Measurements from ENCODE around the gene MPV17L.
"Not testable (repeated sequence)": the region's sequence is repeated elsewhere in the genome, so short reads cannot be mapped to it uniquely, and the experiment has no call there.

Gene MPV17L

DNA sequence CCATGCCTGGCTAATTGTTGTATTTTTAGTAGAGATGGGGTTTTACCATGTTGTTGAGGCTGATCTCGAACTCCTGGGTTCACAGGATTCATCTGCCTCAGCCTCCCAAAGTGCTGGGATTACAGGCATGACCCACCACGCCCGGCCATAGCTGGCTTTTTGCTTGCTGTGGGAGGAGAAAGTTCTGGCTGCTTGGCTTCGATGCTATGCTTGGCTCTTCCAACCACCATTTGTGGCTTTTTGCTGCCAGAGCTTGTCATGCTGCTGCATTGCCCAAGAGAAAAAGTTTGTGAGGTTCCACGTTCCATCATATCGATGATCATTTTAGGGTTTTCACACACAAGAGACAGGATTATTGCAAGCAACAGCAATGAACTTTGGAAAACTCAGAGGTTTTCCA is 55.1 kb downstream of the MPV17L start:
- no peak for DNase-seq (ENCODE audit: extremely low read depth in 1 of 2, low read depth in 1 of 2)

DNA sequence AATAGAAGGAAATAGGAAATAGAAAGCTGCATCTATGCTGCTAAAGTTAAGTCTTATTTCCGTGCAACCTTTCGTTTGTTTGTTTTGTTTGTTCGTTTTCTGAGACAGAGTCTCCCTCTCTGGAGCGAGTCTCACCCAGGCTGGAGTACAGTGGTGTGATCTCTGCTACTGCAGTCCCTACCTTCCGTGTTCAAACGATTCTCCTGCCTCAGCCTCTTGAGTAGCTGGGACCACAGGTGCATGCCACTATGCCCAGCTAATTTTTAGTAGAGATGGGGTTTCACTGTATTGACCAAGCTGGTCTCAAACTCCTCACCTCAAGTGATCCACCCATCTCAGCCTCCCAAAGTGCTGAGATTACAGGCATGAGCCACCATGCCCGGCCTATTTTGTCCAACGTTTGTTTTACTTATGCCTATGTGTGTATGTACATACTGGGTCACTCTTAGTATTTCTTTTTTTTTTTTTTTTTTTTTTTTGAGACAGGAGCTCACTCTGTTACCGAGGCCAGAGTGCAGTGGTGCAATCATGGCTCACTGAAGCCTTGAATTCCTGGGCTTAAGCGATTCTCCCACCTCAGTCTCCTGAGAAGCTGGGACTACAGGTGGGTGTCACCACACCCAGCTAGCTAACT is 55.7 kb downstream of the MPV17L start:
- DNase-seq (ENCODE audit: extremely low read depth in 1 of 2, low read depth in 1 of 2) = no peak

DNA sequence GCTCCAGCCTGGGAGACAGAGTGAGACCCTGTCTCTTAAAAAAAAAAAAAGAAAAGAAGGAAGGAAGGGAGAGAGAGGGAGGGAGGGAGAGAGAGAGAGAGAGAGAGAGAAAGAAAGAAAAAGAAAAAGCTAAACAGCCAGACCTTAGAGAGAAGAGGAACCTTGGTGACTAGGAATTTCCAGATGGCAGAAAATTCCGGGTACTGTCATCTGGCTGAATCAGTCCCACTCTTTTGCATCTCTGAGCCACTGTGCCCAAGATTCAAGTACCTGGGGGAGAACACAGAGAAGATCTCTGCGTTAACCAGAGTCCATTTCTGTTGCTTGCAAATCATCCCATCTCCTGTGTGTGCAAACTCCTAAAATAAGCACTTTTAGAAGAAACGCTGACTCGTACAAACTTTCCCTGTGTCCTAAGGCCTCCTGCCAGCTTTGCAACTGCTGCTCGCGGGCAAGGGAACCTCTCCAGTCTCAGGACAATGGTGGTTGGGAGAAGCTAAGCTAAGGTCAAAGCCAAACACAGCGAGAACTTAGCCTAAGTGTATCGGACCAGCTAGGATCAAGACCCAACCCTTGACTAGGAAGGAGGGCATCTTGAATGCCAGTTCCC is 56.8 kb downstream of the MPV17L start:
- DNase-seq (ENCODE audit: extremely low read depth in 1 of 2, low read depth in 1 of 2) = no peak

DNA sequence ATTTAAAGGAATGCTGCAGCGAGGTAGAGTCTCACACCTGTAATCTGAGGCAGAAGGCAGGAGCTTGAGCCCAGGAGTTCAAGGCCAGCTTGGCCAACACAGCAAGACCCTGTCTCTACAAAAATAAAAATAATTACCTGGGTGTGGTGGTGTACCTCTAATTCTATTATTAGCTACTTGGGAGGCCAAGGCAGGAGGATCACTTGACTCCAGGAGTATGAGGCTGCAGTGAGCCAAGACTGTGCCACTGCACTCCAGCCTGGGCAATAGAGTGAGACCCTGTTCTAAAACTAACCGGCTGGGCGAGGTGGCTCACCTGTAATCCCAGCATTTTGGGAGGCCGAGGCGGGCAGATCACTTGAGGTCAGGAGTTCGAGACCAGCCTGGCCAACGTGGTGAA is 57.7 kb downstream of the MPV17L start:
- DNase-seq (ENCODE audit: extremely low read depth in 1 of 2, low read depth in 1 of 2) = not testable (repeated sequence)

DNA sequence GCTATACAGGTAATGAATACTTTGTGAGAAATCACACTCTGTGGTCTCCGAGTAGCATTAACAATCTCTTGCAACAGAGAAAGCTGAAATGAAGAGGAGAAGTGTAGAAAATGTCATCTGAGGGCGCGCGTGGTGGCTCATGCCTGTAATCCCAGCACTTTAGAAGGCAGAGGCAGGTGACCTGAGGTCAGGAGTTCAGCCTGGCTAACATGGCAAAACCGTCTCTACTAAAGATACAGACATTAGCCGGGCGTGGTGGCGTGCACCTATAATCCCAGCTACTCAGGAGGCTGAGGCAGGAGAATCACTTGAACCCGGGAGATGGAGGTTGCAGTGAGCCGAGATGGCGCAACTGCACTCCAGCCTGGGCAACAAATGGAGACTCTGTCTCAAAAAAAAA is 59.4 kb downstream of the MPV17L start:
- DNase-seq (ENCODE audit: extremely low read depth in 1 of 2, low read depth in 1 of 2) = not testable (repeated sequence)

DNA sequence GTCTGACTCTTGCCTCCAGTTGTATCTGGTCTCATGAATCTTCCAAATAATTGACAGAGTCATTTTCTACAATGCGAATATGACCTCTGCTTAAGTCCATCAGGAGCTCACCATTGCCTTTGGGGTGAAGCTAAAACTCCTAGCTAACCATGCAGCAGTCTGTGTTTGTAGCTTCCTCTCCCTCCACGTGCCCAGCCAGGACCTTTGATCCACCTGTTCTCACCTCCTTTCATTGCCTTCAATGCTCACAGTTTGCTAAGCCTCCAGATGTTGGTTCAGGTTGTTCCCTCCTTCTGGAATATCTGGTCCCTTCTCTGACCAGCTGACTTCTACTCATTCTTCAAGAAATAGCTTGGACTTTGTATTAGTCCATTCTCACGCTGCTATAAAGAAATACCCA is 61.8 kb downstream of the MPV17L start:
- DNase-seq (ENCODE audit: extremely low read depth in 1 of 2, low read depth in 1 of 2) = no peak

DNA sequence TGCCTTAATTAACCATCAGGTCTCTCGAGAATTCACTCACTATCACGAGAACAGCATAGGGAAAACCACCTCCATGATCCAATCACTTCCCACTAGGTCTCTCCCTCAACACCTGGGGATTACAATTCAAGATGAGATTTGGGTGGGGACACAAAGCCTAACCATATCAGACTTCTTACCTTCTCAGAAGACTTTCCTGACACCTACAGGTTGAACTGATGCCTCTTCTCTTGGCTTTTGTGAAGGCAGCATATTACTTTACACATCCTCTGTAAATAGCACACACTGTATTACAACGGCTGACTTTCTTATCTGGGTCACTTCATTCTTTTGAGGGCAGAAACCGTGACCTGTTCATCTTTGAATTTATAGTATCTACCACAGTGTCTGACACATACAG is 62.4 kb downstream of the MPV17L start:
- no peak for DNase-seq (ENCODE audit: extremely low read depth in 1 of 2, low read depth in 1 of 2)

DNA sequence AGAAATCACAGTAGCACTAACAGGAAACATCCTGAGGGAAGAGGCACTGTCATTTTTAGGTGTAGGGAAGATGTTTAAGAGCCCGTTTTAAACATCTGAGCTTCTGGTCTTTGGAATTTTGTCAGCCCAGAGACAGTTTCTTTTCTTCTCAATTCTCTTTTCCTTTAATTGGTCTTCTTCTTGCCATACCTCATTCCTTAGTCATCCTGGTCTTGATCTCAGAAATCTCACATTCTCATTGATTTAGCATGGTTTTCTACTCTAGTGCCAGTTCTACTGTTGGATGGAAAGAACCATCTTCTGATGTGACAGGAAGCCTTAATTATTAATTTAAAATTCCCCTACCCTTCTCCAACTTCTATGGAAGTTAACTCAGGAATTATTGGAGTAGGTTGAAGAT is 64.2 kb downstream of the MPV17L start:
- no peak for DNase-seq (ENCODE audit: extremely low read depth in 1 of 2, low read depth in 1 of 2)

DNA sequence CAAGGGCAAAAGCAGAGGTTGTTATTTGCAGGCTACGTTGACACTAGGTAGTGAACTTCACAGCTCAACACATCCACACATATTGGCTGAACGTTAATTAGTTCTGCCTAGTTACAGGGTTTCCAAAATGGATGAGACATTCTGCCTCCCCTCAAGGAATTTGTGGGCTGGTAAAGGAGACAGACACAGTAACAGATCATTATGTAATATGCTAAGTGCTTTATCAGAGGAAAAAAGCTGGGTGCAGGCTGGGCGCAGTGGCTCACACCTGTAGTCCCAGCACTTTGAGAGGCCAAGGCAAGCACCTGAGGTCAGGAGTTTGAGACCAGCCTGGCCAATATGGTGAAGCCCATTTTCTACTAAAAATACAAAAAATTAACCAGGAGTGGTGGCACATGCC is 65.0 kb downstream of the MPV17L start:
- no peak for DNase-seq (ENCODE audit: extremely low read depth in 1 of 2, low read depth in 1 of 2)

DNA sequence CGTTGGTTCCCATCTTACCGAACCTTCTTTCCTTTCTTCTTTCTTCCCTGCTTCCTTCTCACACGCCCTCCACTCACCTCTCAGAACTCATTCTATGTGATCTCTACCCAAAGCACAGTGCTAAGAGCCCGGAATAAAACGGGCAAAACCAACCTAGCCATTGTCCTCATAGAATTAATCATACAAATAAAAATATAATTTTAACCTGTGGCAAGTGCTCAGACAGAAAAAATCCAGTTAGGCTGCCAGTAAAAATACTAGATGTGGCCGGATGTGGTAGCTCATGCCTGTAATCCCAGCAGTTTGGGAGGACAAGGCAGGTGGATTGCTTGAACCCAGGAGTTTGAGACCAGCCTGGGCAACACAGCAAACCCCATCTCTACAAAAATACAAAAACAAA is 65.8 kb downstream of the MPV17L start:
- DNase-seq (ENCODE audit: extremely low read depth in 1 of 2, low read depth in 1 of 2) = no peak

Measured in activated CD8-positive, alpha-beta memory T cell treated with anti-CD3 and anti-CD28 coated beads for 1 hour (primary cell).